ENCODE results near the gene ITGB3BP.
"Not testable (repeated sequence)": the region's sequence is repeated elsewhere in the genome, so short reads cannot be mapped to it uniquely, and the experiment has no call there.

Gene ITGB3BP

GRCh38 chr1:63506782-63507181, 16.2 kb downstream of the ITGB3BP start:
- DNase-seq (ENCODE audit: low spot score): no peak

GRCh38 chr1:63501256-63501655, 21.8 kb downstream of the ITGB3BP start:
- DNase-seq (ENCODE audit: low spot score): no peak

GRCh38 chr1:63498106-63498505, 24.9 kb downstream of the ITGB3BP start:
- DNase-seq (ENCODE audit: low spot score): no peak

- DNase-seq (ENCODE audit: low spot score): no peak
Measured at GRCh38 chr1:63497577-63497976, 25.4 kb downstream of the ITGB3BP start.

GRCh38 chr1:63487336-63488065, 35.5 kb downstream of the ITGB3BP start:
- no peak for DNase-seq (ENCODE audit: low spot score)

GRCh38 chr1:63486629-63487028, 36.4 kb downstream of the ITGB3BP start:
- DNase-seq (ENCODE audit: low spot score): no peak

- no peak for DNase-seq (ENCODE audit: low spot score)
Measured at GRCh38 chr1:63480057-63480456, 43.0 kb downstream of the ITGB3BP start.

- no peak for DNase-seq (ENCODE audit: low spot score)
Measured at GRCh38 chr1:63475761-63476160, 47.3 kb downstream of the ITGB3BP start.

GRCh38 chr1:63468683-63469082, 54.3 kb downstream of the ITGB3BP start:
- not testable (repeated sequence) for DNase-seq (ENCODE audit: low spot score)

GRCh38 chr1:63466759-63467158, 56.3 kb downstream of the ITGB3BP start:
- DNase-seq (ENCODE audit: low spot score): no peak

- DNase-seq (ENCODE audit: low spot score): no peak
Measured at GRCh38 chr1:63466181-63466580, 56.8 kb downstream of the ITGB3BP start.

- DNase-seq (ENCODE audit: low spot score): no peak
Measured at GRCh38 chr1:63463248-63463647, 59.8 kb downstream of the ITGB3BP start.

- DNase-seq (ENCODE audit: low spot score): no peak
Measured at GRCh38 chr1:63461661-63462230, 61.3 kb downstream of the ITGB3BP start.

GRCh38 chr1:63458750-63459149, 64.3 kb downstream of the ITGB3BP start:
- DNase-seq (ENCODE audit: low spot score): no peak

GRCh38 chr1:63454269-63454668, 68.8 kb downstream of the ITGB3BP start:
- peak; percentile 13 for DNase-seq (ENCODE audit: low spot score)

GRCh38 chr1:63453232-63453631, 69.8 kb downstream of the ITGB3BP start:
- no peak for DNase-seq (ENCODE audit: low spot score)

GRCh38 chr1:63450416-63450815, 72.6 kb downstream of the ITGB3BP start:
- no peak for DNase-seq (ENCODE audit: low spot score)

GRCh38 chr1:63448731-63449246, 74.2 kb downstream of the ITGB3BP start:
- DNase-seq (ENCODE audit: low spot score): peak; percentile 23

- no peak for DNase-seq (ENCODE audit: low spot score)
Measured at GRCh38 chr1:63442141-63442475, 80.9 kb downstream of the ITGB3BP start.

- DNase-seq (ENCODE audit: low spot score): no peak
Measured at GRCh38 chr1:63435161-63435560, 87.9 kb downstream of the ITGB3BP start.

GRCh38 chr1:63429281-63429680, 93.7 kb downstream of the ITGB3BP start:
- no peak for DNase-seq (ENCODE audit: low spot score)

GRCh38 chr1:63428815-63429214, 94.2 kb downstream of the ITGB3BP start:
- no peak for DNase-seq (ENCODE audit: low spot score)

- no peak for DNase-seq (ENCODE audit: low spot score)
Measured at GRCh38 chr1:63423649-63424048, 99.4 kb downstream of the ITGB3BP start.

- DNase-seq (ENCODE audit: low spot score): not testable (repeated sequence)
Measured at GRCh38 chr1:63420746-63421145, 102.3 kb downstream of the ITGB3BP start.

Data from GM03348 (cell line).